NT2/D1 (cell line): ENCODE data around the gene KCNA2.

Experiments used
- DNase-seq: peaks from one replicate; pipeline ENCODE4 v3.0.0-alpha.2; 2011; ENCODE audit warnings: low read depth, low spot score
- H3K27me3 ChIP-seq: 2 replicates; pipeline ENCODE4 v1.6.0; 2011; ENCODE audit warnings: mild to moderate bottlenecking; ENCODE audit not compliant: insufficient read length, insufficient read depth
- H3K36me3 ChIP-seq: 2 replicates; pipeline ENCODE4 v1.6.1; 2011; ENCODE audit warnings: mild to moderate bottlenecking, low read length, mixed read lengths; ENCODE audit not compliant: insufficient read depth, insufficient read length
- H3K4me1 ChIP-seq: 2 replicates; pipeline ENCODE4 v1.5.1; 2011; ENCODE audit not compliant: insufficient read depth, insufficient read length
- H3K4me3 ChIP-seq: 2 replicates; pipeline ENCODE4 v1.5.1; 2011; ENCODE audit warnings: low read depth; ENCODE audit not compliant: insufficient read length
- H3K9ac ChIP-seq: 2 replicates; pipeline ENCODE4 v1.6.0; 2011; ENCODE audit warnings: low read depth; ENCODE audit not compliant: insufficient read length
- H3K9me3 ChIP-seq: 2 replicates; pipeline ENCODE4 v1.5.1; 2011; ENCODE audit warnings: mild to moderate bottlenecking, low read length; ENCODE audit not compliant: insufficient read depth
- SUZ12 ChIP-seq: IDR thresholded peaks from 2 replicates; pipeline ENCODE4 v1.6.1; 2011; ENCODE audit not compliant: insufficient read length, insufficient read depth; ENCODE audit errors: extremely low read depth
- YY1 ChIP-seq: IDR thresholded peaks from 2 replicates; pipeline ENCODE4 v1.6.1; 2011; ENCODE audit not compliant: insufficient read length, insufficient read depth
- ZNF274 ChIP-seq: IDR thresholded peaks from 2 replicates; pipeline ENCODE4 v1.6.1; 2011; ENCODE audit warnings: mild to moderate bottlenecking, low read depth, low read length

The KCNA2 gene

GRCh38 chr1:110626889-110627288 is 20.7 kb upstream of the KCNA2 start:
- Histone ChIP-seq H3K9ac (no peak overlapping the region), H3K4me1 (no peaks in the 10 kb centered on the region), H3K4me3 (no peak overlapping the region), H3K27me3 (no peaks in the 10 kb centered on the region), H3K36me3 (no peaks in the 10 kb centered on the region), H3K9me3 (no peaks in the 10 kb centered on the region)
- DNase-seq: no peak
- TF ChIP-seq YY1 (no peak), ZNF274 (no peak), SUZ12 (no peak)

- H3K27me3 ChIP-seq: peaks cover 20% of the 10 kb centered on the region
- no peak for TF ChIP-seq SUZ12
- TF ChIP-seq YY1: no peak
- TF ChIP-seq ZNF274: no peak
- H3K4me3 ChIP-seq: no peak overlapping the region
- no peaks in the 10 kb centered on the region for H3K9me3 ChIP-seq
- no peaks in the 10 kb centered on the region for H3K36me3 ChIP-seq
- no peaks in the 10 kb centered on the region for H3K4me1 ChIP-seq
- H3K9ac ChIP-seq: no peak overlapping the region
- DNase-seq: no peak
Observed at GRCh38 chr1:110620686-110621085, 14.5 kb upstream of the KCNA2 start.

GRCh38 chr1:110620250-110620615 is 14.1 kb upstream of the KCNA2 start:
- no peak for DNase-seq
- no peak overlapping the region for H3K4me3 ChIP-seq
- peaks cover 24% of the 10 kb centered on the region for H3K27me3 ChIP-seq
- no peak overlapping the region for H3K9ac ChIP-seq
- no peaks in the 10 kb centered on the region for H3K36me3 ChIP-seq
- no peaks in the 10 kb centered on the region for H3K9me3 ChIP-seq
- TF ChIP-seq YY1: no peak
- no peaks in the 10 kb centered on the region for H3K4me1 ChIP-seq

- no peak for TF ChIP-seq SUZ12
- no peak for TF ChIP-seq YY1
- TF ChIP-seq ZNF274: no peak
- DNase-seq: peak; percentile 71
- Histone ChIP-seq H3K4me3 (peak overlapping the region; percentile 21), H3K9ac (peak overlapping the region; percentile 51), H3K9me3 (no peaks in the 10 kb centered on the region), H3K27me3 (peaks cover 29% of the 10 kb centered on the region), H3K4me1 (no peaks in the 10 kb centered on the region), H3K36me3 (no peaks in the 10 kb centered on the region)
Observed at GRCh38 chr1:110619412-110620249, 13.5 kb upstream of the KCNA2 start.

- Histone ChIP-seq H3K9ac (no peak overlapping the region), H3K36me3 (no peaks in the 10 kb centered on the region), H3K9me3 (no peaks in the 10 kb centered on the region), H3K4me3 (no peak overlapping the region), H3K27me3 (peaks cover 35% of the 10 kb centered on the region), H3K4me1 (no peaks in the 10 kb centered on the region)
- DNase-seq: no peak
- TF ChIP-seq YY1 (no peak), ZNF274 (no peak), SUZ12 (no peak)
Observed at GRCh38 chr1:110618668-110619067, 12.5 kb upstream of the KCNA2 start.

- H3K27me3 ChIP-seq: peaks cover 43% of the 10 kb centered on the region
- no peak overlapping the region for H3K4me3 ChIP-seq
- no peak for TF ChIP-seq ZNF274
- TF ChIP-seq YY1: no peak
- no peak for TF ChIP-seq SUZ12
- DNase-seq: no peak
- no peaks in the 10 kb centered on the region for H3K4me1 ChIP-seq
- H3K9ac ChIP-seq: no peak overlapping the region
- H3K36me3 ChIP-seq: no peaks in the 10 kb centered on the region
- no peaks in the 10 kb centered on the region for H3K9me3 ChIP-seq
Observed at GRCh38 chr1:110617589-110617988, 11.4 kb upstream of the KCNA2 start.

- H3K9me3 ChIP-seq: no peaks in the 10 kb centered on the region
- DNase-seq: no peak
- no peaks in the 10 kb centered on the region for H3K4me1 ChIP-seq
- peaks cover 43% of the 10 kb centered on the region for H3K27me3 ChIP-seq
- no peak overlapping the region for H3K4me3 ChIP-seq
- no peak overlapping the region for H3K9ac ChIP-seq
- H3K36me3 ChIP-seq: no peaks in the 10 kb centered on the region
- TF ChIP-seq SUZ12 (no peak), YY1 (no peak), ZNF274 (no peak)
Observed at GRCh38 chr1:110617116-110617515, 11.0 kb upstream of the KCNA2 start.
